ENCODE results near the gene SCAMP2. TPM values are rescaled to one million over a fixed set of nuclear protein-coding genes. Genes with fewer than 3 reads are reported as not detected.
A peak's percentile ranks its signal among the peaks of the same experiment; 100 is the strongest.

The SCAMP2 gene
- total and polyA plus RNA-seq, 10 of the 15 experiments (the other 5 are each of a cell fraction or from before 2014, with no cell fraction given), result 10.9 to 158 (median 99.6) TPM

DNA sequence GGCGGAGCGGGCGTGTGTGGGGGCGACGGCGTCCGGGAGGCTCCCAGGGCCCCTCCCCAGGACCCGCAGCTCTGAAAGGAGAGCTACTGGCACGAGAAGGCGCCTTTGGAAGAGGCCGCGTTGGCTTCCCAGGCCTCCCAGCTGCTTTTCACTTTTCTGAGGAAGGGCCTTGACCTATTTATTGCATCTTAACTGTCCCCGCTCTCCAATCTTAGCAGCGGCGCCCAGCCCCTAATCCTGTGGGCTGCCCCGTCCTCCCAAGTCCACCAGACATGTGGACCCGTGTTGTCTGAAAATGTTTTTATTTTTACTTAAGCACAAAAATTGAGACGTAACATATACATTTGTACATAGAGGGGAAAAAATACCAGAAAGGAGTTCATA lies 29.7 kb downstream of the SCAMP2 start:
- Histone ChIP-seq H3K9ac (ENCODE audit: control insufficient read depth, insufficient read depth, low read length) (peak overlapping the region; percentile 73), H3K27ac (ENCODE audit: control insufficient read depth, insufficient read depth) (peak overlapping the region; percentile 80), H4K20me1 (ENCODE audit: control insufficient read depth, insufficient read depth) (no peaks in the 10 kb centered on the region), H3K27me3 (replicated peaks in 1 of 2; ENCODE audit: control insufficient read depth in 2 of 2, insufficient read depth in 2 of 2, low read length in 1 of 2) (no peaks in the 10 kb centered on the region), H3K4me2 (ENCODE audit: control insufficient read depth, insufficient read depth) (peak overlapping the region; percentile 93), H3K79me2 (ENCODE audit: control insufficient read depth, insufficient read depth, low read length) (peaks cover 3% of the 10 kb centered on the region; the same call in 1 of the 2 replicates), H3K4me1 (ENCODE audit: control insufficient read depth, insufficient read depth, low read length) (peaks cover 13% of the 10 kb centered on the region), H2AFZ (ENCODE audit: control insufficient read depth, low read depth, low read length) (peak overlapping the region; percentile 47), H3K4me3 (peak overlapping the region; percentile 62), H3K36me3 (ENCODE audit: control insufficient read depth in 2 of 2, insufficient read depth in 2 of 2, low read length in 1 of 2) (peaks cover 13 to 21% of the 10 kb centered on the region in 2 experiments; a peak in 3 of 4 replicates), H3K9me3 (replicated peaks; ENCODE audit: control insufficient read depth, insufficient read depth, low read length) (no peaks in the 10 kb centered on the region)
- no peak for DNase-seq (ENCODE audit: low read depth, low spot score)
- WGBS (ENCODE audit: insufficient coverage, insufficient replicate concordance, low lambda C conversion rate, missing lambda C conversion rate), result 16% methylated on average over 18 of the region's 18 CpGs
- CTCF ChIA-PET, result interaction anchor here (1.0 to 6.2 kb wide), 8 partner anchors 8 to 74 kb away, joined by 3 to 59 read pairs (median 10); no protein-coding TSS in a partner anchor
- TSS peak; percentile 89 for BruUV-seq (replicated peaks)
- SMC1A ChIA-PET (ENCODE audit: uncharacterized antibody, unreplicated experiment), result interaction anchor here (0.5 to 6.1 kb wide), 5 partner anchors 27 to 72 kb away, joined by 4 to 43 read pairs (median 6); no protein-coding TSS in a partner anchor
- FAIRE-seq, result no peak
- no peak for ATAC-seq
- in situ Hi-C loops (cut with MboI), result no loop called here
- RAD21 ChIA-PET (ENCODE audit: unreplicated experiment), result interaction anchor here (0.9 to 3.1 kb wide), 8 partner anchors 15 to 107 kb away, joined by 3 to 13 read pairs (median 8); partner anchors contain the start of gene FAM219B
- intact Hi-C loops (cut with micrococcal nuclease; ENCODE audit: unreplicated experiment), result loop anchor here (2.0 to 5.0 kb wide), 4 partner anchors 27 to 73 kb away; no protein-coding TSS in a partner anchor
- POLR2A ChIA-PET, result interaction anchor here (0.5 to 1.6 kb wide), 7 partner anchors 13 to 58 kb away, joined by 3 to 10 read pairs (median 5); no protein-coding TSS in a partner anchor
- no peak for TF ChIP-seq TAF1 (IDR thresholded peaks at IDR 0.05; ENCODE audit: borderline replicate concordance, low read depth, low read length)
- TF ChIP-seq POU2F2 (IDR thresholded peaks at IDR 0.05; ENCODE audit: borderline replicate concordance, low read depth, low read length), result no peak
- TF ChIP-seq MYC (IDR thresholded peaks at IDR 0.05; ENCODE audit: insufficient read depth, insufficient read length, insufficient replicate concordance, low read length, severe bottlenecking), result peak; percentile 2
- TF ChIP-seq, protein P1, sequence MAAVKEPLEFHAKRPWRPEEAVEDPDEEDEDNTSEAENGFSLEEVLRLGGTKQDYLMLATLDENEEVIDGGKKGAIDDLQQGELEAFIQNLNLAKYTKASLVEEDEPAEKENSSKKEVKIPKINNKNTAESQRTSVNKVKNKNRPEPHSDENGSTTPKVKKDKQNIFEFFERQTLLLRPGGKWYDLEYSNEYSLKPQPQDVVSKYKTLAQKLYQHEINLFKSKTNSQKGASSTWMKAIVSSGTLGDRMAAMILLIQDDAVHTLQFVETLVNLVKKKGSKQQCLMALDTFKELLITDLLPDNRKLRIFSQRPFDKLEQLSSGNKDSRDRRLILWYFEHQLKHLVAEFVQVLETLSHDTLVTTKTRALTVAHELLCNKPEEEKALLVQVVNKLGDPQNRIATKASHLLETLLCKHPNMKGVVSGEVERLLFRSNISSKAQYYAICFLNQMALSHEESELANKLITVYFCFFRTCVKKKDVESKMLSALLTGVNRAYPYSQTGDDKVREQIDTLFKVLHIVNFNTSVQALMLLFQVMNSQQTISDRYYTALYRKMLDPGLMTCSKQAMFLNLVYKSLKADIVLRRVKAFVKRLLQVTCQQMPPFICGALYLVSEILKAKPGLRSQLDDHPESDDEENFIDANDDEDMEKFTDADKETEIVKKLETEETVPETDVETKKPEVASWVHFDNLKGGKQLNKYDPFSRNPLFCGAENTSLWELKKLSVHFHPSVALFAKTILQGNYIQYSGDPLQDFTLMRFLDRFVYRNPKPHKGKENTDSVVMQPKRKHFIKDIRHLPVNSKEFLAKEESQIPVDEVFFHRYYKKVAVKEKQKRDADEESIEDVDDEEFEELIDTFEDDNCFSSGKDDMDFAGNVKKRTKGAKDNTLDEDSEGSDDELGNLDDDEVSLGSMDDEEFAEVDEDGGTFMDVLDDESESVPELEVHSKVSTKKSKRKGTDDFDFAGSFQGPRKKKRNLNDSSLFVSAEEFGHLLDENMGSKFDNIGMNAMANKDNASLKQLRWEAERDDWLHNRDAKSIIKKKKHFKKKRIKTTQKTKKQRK (IDR thresholded peaks at IDR 0.05; ENCODE audit: low read depth, low read length), result no peak
- TF ChIP-seq SPI1 (IDR thresholded peaks at IDR 0.05; ENCODE audit: borderline replicate concordance, insufficient read depth, low read depth, low read length), result no peak
- TF ChIP-seq TBL1XR1 (IDR thresholded peaks at IDR 0.05; ENCODE audit: low read depth, low read length), result no peak
- no peak for TF ChIP-seq SRF (IDR thresholded peaks at IDR 0.05; ENCODE audit: low read depth in 2 of 2, low read length in 2 of 2)
- TF ChIP-seq SMARCA5 (IDR thresholded peaks at IDR 0.05), result no peak
- TF ChIP-seq POLR2AphosphoS5 (IDR thresholded peaks at IDR 0.05; ENCODE audit: low read length), result no peak
- TF ChIP-seq EGR1 (IDR thresholded peaks at IDR 0.05; ENCODE audit: borderline replicate concordance in 1 of 2, low read depth in 2 of 2, low read length in 2 of 2), result peak in 1 of 2 experiments; percentile 33; a peak in 1 of 3 replicates
- TF ChIP-seq, protein P2, sequence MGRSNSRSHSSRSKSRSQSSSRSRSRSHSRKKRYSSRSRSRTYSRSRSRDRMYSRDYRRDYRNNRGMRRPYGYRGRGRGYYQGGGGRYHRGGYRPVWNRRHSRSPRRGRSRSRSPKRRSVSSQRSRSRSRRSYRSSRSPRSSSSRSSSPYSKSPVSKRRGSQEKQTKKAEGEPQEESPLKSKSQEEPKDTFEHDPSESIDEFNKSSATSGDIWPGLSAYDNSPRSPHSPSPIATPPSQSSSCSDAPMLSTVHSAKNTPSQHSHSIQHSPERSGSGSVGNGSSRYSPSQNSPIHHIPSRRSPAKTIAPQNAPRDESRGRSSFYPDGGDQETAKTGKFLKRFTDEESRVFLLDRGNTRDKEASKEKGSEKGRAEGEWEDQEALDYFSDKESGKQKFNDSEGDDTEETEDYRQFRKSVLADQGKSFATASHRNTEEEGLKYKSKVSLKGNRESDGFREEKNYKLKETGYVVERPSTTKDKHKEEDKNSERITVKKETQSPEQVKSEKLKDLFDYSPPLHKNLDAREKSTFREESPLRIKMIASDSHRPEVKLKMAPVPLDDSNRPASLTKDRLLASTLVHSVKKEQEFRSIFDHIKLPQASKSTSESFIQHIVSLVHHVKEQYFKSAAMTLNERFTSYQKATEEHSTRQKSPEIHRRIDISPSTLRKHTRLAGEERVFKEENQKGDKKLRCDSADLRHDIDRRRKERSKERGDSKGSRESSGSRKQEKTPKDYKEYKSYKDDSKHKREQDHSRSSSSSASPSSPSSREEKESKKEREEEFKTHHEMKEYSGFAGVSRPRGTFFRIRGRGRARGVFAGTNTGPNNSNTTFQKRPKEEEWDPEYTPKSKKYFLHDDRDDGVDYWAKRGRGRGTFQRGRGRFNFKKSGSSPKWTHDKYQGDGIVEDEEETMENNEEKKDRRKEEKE (IDR thresholded peaks at IDR 0.05), result no peak
- TF ChIP-seq ASH2L (IDR thresholded peaks at IDR 0.05; ENCODE audit: borderline replicate concordance, low read depth), result 0 out of 2 replicates have a peak, but pooled peaks have one; percentile 8
- TF ChIP-seq HCFC1 (IDR thresholded peaks at IDR 0.05; ENCODE audit: low read length), result no peak
- no peak for TF ChIP-seq ZNF622 (IDR thresholded peaks at IDR 0.05)
- TF ChIP-seq ATF7 (IDR thresholded peaks at IDR 0.05; ENCODE audit: low read depth), result peak; percentile 37; the same call in 1 of the 2 replicates
- TF ChIP-seq TCF7 (IDR thresholded peaks at IDR 0.05; ENCODE audit: borderline replicate concordance), result no peak
- no peak for TF ChIP-seq CBFB (IDR thresholded peaks at IDR 0.05; ENCODE audit: low read depth)
